ENCODE data around the gene AHCYL2.

DNA sequence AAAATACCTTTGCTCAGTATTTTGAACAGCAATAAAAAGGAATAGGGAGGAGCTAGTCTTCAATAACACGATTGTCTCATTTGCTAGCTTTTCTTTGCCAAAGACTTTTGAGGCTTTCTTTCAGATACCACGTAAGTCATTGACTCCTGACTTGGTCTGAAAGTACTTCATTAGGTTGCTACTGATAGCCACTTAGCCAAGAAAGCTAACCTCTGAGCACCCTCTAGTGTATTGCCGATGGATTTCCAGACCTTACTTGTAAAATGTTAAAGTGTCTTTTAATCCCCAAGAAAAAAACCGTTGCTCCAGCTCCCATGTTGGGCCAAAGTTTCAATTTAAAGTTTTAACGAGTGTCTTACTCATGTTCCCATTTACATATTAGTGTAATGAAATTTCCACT is 146.0 kb downstream of the AHCYL2 start:
- no peak for TF ChIP-seq RAD21 (IDR thresholded peaks at IDR 0.05)
- TF ChIP-seq, protein P1, sequence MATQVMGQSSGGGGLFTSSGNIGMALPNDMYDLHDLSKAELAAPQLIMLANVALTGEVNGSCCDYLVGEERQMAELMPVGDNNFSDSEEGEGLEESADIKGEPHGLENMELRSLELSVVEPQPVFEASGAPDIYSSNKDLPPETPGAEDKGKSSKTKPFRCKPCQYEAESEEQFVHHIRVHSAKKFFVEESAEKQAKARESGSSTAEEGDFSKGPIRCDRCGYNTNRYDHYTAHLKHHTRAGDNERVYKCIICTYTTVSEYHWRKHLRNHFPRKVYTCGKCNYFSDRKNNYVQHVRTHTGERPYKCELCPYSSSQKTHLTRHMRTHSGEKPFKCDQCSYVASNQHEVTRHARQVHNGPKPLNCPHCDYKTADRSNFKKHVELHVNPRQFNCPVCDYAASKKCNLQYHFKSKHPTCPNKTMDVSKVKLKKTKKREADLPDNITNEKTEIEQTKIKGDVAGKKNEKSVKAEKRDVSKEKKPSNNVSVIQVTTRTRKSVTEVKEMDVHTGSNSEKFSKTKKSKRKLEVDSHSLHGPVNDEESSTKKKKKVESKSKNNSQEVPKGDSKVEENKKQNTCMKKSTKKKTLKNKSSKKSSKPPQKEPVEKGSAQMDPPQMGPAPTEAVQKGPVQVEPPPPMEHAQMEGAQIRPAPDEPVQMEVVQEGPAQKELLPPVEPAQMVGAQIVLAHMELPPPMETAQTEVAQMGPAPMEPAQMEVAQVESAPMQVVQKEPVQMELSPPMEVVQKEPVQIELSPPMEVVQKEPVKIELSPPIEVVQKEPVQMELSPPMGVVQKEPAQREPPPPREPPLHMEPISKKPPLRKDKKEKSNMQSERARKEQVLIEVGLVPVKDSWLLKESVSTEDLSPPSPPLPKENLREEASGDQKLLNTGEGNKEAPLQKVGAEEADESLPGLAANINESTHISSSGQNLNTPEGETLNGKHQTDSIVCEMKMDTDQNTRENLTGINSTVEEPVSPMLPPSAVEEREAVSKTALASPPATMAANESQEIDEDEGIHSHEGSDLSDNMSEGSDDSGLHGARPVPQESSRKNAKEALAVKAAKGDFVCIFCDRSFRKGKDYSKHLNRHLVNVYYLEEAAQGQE (IDR thresholded peaks at IDR 0.05), result no peak
- no peak for TF ChIP-seq EGR1 (IDR thresholded peaks at IDR 0.05; ENCODE audit: low read depth in 2 of 2)
- TF ChIP-seq, protein P2, sequence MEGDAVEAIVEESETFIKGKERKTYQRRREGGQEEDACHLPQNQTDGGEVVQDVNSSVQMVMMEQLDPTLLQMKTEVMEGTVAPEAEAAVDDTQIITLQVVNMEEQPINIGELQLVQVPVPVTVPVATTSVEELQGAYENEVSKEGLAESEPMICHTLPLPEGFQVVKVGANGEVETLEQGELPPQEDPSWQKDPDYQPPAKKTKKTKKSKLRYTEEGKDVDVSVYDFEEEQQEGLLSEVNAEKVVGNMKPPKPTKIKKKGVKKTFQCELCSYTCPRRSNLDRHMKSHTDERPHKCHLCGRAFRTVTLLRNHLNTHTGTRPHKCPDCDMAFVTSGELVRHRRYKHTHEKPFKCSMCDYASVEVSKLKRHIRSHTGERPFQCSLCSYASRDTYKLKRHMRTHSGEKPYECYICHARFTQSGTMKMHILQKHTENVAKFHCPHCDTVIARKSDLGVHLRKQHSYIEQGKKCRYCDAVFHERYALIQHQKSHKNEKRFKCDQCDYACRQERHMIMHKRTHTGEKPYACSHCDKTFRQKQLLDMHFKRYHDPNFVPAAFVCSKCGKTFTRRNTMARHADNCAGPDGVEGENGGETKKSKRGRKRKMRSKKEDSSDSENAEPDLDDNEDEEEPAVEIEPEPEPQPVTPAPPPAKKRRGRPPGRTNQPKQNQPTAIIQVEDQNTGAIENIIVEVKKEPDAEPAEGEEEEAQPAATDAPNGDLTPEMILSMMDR (IDR thresholded peaks at IDR 0.05; ENCODE audit: low read depth, low read length, missing input control), result no peak
- no peak for TF ChIP-seq JUND (IDR thresholded peaks at IDR 0.05)
- TF ChIP-seq NR2F2 (IDR thresholded peaks at IDR 0.05), result no peak
